Fibroblast of lung (primary cell): ENCODE data around the gene KIF9. TPM values are rescaled to one million over a fixed set of nuclear protein-coding genes. Genes with fewer than 3 reads are reported as not detected.
"Not testable (repeated sequence)": the region's sequence is repeated elsewhere in the genome, so short reads cannot be mapped to it uniquely, and the experiment has no call there.

Source experiments
- DNase-seq, 2 donors: peaks; one replicate each; pipeline versions ENCODE4 v3.0.0 to v3.0.0-alpha.2; 2010; ENCODE audit warnings: low read depth in 2 of 2
- H2AFZ ChIP-seq: 2 replicates; pipeline ENCODE4 v1.5.1; 2012; ENCODE audit warnings: low read length, control low read depth, inconsistent platforms
- H3K27ac ChIP-seq: 2 replicates; pipeline ENCODE4 v1.5.1; 2011; ENCODE audit warnings: low read length, control low read depth; ENCODE audit not compliant: insufficient read depth
- H3K27me3 ChIP-seq: 2 replicates; pipeline ENCODE4 v1.5.1; 2011; ENCODE audit warnings: mild to moderate bottlenecking, low read length; ENCODE audit not compliant: control insufficient read depth, insufficient read depth
- H3K36me3 ChIP-seq: 2 replicates; pipeline ENCODE4 v1.5.1; 2011; ENCODE audit warnings: low read length; ENCODE audit not compliant: control insufficient read depth, insufficient read depth
- H3K4me1 ChIP-seq: 2 replicates; pipeline ENCODE4 v1.5.1; 2011; ENCODE audit warnings: low read length; ENCODE audit not compliant: control insufficient read depth, insufficient read depth; ENCODE audit errors: extremely low read depth
- H3K4me2 ChIP-seq: 2 replicates; pipeline ENCODE4 v1.5.1; 2011; ENCODE audit warnings: low read length, control low read depth; ENCODE audit not compliant: insufficient read depth; ENCODE audit errors: extremely low read depth
- H3K4me3 ChIP-seq, 4 experiments: fragments of 200-600 bp in 1 of 4; sonication (generic) in 1 of 4; replicated peaks in 1 of 4; 2 replicates each; pipeline ENCODE4 v1.5.1; 2011 to 2016; ENCODE audit warnings: low read length in 4 of 4, low read depth in 3 of 4, mild to moderate bottlenecking in 3 of 4, control low read depth in 2 of 4, inconsistent platforms in 1 of 4, mixed read lengths in 1 of 4; ENCODE audit not compliant: insufficient read depth in 1 of 4; ENCODE audit errors: control extremely low read depth in 1 of 4
- H3K79me2 ChIP-seq: 2 replicates; pipeline ENCODE4 v1.5.1; 2012; ENCODE audit warnings: mild to moderate bottlenecking, low read length, inconsistent platforms; ENCODE audit not compliant: control insufficient read depth, insufficient read depth
- H3K9ac ChIP-seq: 2 replicates; pipeline ENCODE4 v1.5.1; 2011; ENCODE audit warnings: mild to moderate bottlenecking, low read length, control low read depth; ENCODE audit not compliant: insufficient read depth
- H3K9me3 ChIP-seq: 2 replicates; pipeline ENCODE4 v1.5.1; 2012; ENCODE audit warnings: low read depth, low read length; ENCODE audit not compliant: control insufficient read depth, insufficient read depth
- H4K20me1 ChIP-seq: 2 replicates; pipeline ENCODE4 v1.5.1; 2011; ENCODE audit warnings: low read length; ENCODE audit not compliant: control insufficient read depth, insufficient read depth; ENCODE audit errors: extremely low read depth
- EZH2 ChIP-seq: IDR thresholded peaks from 2 replicates; pipeline ENCODE4 v1.5.1; 2012; ENCODE audit warnings: low read length, control low read depth, mild to moderate bottlenecking; ENCODE audit errors: missing control alignments
- polyA plus RNA-seq, 2 donors: library from polyadenylated mRNA; depleted of rRNA in 1 of 2; stranded (reverse) in 1 of 2; unstranded in 1 of 2; fragments of >200 nt; gene quantifications; 2 replicates each; pipeline ENCODE4 v1.2.1, GENCODE V29; 2011 to 2012; ENCODE audit warnings: missing spikeins in 1 of 2
- total RNA-seq: library from RNA; depleted of rRNA; stranded (reverse); fragments of >200 nt; gene quantifications from 2 replicates; pipeline ENCODE4 v1.2.1, GENCODE V29; 2014
- TF ChIP-seq, protein P1 (sequence below), 2 donors: IDR thresholded peaks in 1 of 2; conservative IDR thresholded peaks in 1 of 2; 1 replicate in 1 of 2; 2 replicates in 1 of 2; pipeline ENCODE4 v1.5.1; 2011 to 2012; ENCODE audit warnings: low read length in 2 of 2, control low read depth in 1 of 2, inconsistent platforms in 1 of 2, low read depth in 1 of 2, mild to moderate bottlenecking in 1 of 2

Gene KIF9
- total and polyA plus RNA-seq, 2 donors (not counting 1 experiment from before 2014, with no cell fraction given), result 2.8 to 4.3 TPM

DNA sequence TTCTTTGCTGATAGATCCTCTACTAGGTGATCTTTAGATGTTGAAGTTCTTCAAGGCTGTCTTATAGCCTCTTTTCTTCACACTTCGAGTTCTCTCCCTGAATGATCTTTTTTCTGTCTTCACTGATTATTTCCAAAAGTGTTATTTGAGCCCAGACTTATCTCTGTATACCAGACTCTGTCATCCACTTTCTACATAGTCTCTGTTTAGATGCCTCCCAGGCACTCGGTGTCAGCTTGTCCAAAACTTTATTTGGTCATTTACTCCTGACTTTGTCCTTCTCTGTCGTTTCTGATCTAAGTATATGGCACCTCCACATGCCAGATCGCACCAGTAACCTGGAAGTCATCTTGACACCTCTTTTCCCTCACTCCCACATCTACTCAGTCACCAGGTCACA is 27.8 kb upstream of the KIF9 start:
- Histone ChIP-seq H3K79me2 (no peaks in the 10 kb centered on the region), H3K4me1 (no peaks in the 10 kb centered on the region), H3K4me3 (no peak overlapping the region), H4K20me1 (no peaks in the 10 kb centered on the region), H3K27me3 (no peaks in the 10 kb centered on the region), H3K36me3 (no peaks in the 10 kb centered on the region), H2AFZ (no peak overlapping the region), H3K4me2 (no peak overlapping the region), H3K9me3 (no peaks in the 10 kb centered on the region), H3K27ac (no peak overlapping the region), H3K9ac (no peak overlapping the region)
- no peak for TF ChIP-seq EZH2
- TF ChIP-seq, protein P1, sequence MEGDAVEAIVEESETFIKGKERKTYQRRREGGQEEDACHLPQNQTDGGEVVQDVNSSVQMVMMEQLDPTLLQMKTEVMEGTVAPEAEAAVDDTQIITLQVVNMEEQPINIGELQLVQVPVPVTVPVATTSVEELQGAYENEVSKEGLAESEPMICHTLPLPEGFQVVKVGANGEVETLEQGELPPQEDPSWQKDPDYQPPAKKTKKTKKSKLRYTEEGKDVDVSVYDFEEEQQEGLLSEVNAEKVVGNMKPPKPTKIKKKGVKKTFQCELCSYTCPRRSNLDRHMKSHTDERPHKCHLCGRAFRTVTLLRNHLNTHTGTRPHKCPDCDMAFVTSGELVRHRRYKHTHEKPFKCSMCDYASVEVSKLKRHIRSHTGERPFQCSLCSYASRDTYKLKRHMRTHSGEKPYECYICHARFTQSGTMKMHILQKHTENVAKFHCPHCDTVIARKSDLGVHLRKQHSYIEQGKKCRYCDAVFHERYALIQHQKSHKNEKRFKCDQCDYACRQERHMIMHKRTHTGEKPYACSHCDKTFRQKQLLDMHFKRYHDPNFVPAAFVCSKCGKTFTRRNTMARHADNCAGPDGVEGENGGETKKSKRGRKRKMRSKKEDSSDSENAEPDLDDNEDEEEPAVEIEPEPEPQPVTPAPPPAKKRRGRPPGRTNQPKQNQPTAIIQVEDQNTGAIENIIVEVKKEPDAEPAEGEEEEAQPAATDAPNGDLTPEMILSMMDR (conservative IDR thresholded peaks at IDR 0.05 in 1 of 2, IDR thresholded peaks at IDR 0.05 in 1 of 2; ENCODE audit: low read depth in 1 of 2, low read length in 2 of 2), result no peak
- DNase-seq, result no peak

DNA sequence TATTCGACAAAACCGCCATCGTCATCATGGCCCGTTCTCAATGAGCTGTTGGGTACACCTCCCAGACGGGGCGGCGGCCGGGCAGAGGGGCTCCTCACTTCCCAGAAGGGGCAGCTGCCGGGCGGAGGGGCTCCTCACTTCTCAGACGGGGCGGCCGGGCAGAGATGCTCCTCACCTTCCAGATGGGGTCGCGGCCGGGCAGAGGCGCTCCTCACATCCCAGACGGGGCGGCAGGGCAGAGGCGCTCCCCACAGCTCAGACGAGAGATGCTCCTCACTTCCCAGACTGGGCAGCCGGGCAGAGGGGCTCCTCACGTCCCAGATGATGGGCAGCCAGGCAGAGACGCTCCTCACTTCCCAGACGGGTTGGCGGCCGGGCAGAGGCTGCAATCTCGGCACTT is 26.6 kb upstream of the KIF9 start:
- H3K36me3 ChIP-seq, H3K4me2 ChIP-seq, H3K27me3 ChIP-seq, H2AFZ ChIP-seq, DNase-seq, H3K4me3 ChIP-seq, H3K9me3 ChIP-seq, H3K4me1 ChIP-seq, H3K9ac ChIP-seq, H3K27ac ChIP-seq, H4K20me1 ChIP-seq, H3K79me2 ChIP-seq: not testable (repeated sequence)

DNA sequence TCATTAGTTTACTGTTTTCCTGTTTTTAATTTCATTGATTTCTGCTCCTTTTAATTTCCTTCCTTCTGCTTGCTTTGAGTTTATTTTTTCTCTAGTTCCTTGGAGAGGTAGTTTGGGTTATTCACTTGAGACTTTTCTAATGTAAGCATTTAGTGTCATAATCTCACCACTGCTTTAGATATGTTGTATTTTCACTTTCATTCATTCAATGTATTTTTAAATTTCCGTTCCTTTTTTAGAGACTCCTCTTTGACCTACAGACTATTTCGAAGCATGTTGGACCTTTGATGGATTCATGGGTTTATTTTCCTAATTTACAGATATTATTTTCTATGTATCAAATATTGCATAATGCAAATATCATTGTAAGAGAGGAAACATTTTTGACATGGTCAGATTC is 23.4 kb upstream of the KIF9 start:
- no peak for DNase-seq
- H2AFZ ChIP-seq, result no peak overlapping the region
- H3K4me1 ChIP-seq, result no peaks in the 10 kb centered on the region
- H3K4me2 ChIP-seq, result no peak overlapping the region
- TF ChIP-seq, protein P1 (conservative IDR thresholded peaks at IDR 0.05 in 1 of 2, IDR thresholded peaks at IDR 0.05 in 1 of 2; ENCODE audit: low read depth in 1 of 2, low read length in 2 of 2), result no peak
- no peak for TF ChIP-seq EZH2
- H3K9me3 ChIP-seq, result no peaks in the 10 kb centered on the region
- H3K27me3 ChIP-seq, result no peaks in the 10 kb centered on the region
- no peak overlapping the region for H3K27ac ChIP-seq
- H3K36me3 ChIP-seq, result peaks cover 2% of the 10 kb centered on the region
- no peak overlapping the region for H3K9ac ChIP-seq
- no peaks in the 10 kb centered on the region for H3K79me2 ChIP-seq
- H4K20me1 ChIP-seq, result no peaks in the 10 kb centered on the region
- no peak overlapping the region for H3K4me3 ChIP-seq

DNA sequence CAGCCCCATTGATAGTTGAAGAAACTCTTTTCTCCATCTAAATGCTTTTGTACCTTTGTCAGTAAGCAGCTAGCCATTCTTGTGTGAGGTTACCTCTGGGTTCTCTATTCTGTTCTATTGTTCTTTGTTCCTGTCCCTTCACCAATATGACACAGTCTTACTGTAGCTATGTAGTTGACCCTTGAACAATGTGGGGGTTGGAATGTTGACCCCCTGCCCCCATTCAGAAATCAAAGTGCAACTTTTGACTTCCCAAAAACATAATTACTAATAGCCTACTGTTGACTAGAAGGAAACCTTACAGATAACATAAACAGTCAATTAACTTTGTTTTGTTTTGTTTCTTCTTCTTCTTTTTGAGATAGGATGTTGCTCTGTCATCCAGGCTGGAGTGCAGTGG is 18.9 kb upstream of the KIF9 start:
- Histone ChIP-seq H3K36me3 (peaks cover 2% of the 10 kb centered on the region), H3K4me2 (no peak overlapping the region), H4K20me1 (no peaks in the 10 kb centered on the region), H3K4me3 (no peak overlapping the region), H3K4me1 (no peaks in the 10 kb centered on the region), H3K9ac (no peak overlapping the region), H3K27me3 (no peaks in the 10 kb centered on the region), H3K27ac (no peak overlapping the region), H3K79me2 (no peaks in the 10 kb centered on the region), H2AFZ (no peak overlapping the region), H3K9me3 (no peaks in the 10 kb centered on the region)
- no peak for TF ChIP-seq EZH2
- TF ChIP-seq, protein P1 (conservative IDR thresholded peaks at IDR 0.05 in 1 of 2, IDR thresholded peaks at IDR 0.05 in 1 of 2; ENCODE audit: low read depth in 1 of 2, low read length in 2 of 2), result no peak
- no peak for DNase-seq
